OCI-LY1 (cell line): ENCODE data around the gene TMEM151B.

Experiments used
- H2AFZ ChIP-seq: fragments of 200-600 bp; sonication (generic), shearing (Covaris generic); 2 replicates; pipeline ENCODE4 v1.6.0; 2014; ENCODE audit warnings: antibody characterized with exemption, mild to moderate bottlenecking, low read length
- H3F3A ChIP-seq: fragments of 200-600 bp; sonication (generic), shearing (Covaris generic); 2 replicates; pipeline ENCODE4 v1.6.0; 2014; ENCODE audit warnings: mild to moderate bottlenecking, antibody characterized with exemption, low read length, moderate library complexity; ENCODE audit not compliant: insufficient read depth
- H3K27ac ChIP-seq: fragments of 200-600 bp; sonication (generic); 2 replicates; pipeline ENCODE4 v1.5.1; 2014; ENCODE audit warnings: low read length, mixed run types, mild to moderate bottlenecking, low read depth; ENCODE audit not compliant: poor library complexity, severe bottlenecking
- H3K27me3 ChIP-seq: fragments of 200-600 bp; sonication (generic); 2 replicates; pipeline ENCODE4 v1.6.0; 2014; ENCODE audit warnings: antibody characterized with exemption, mild to moderate bottlenecking, low read length, moderate library complexity; ENCODE audit not compliant: insufficient read depth
- H3K36me3 ChIP-seq: fragments of 200-600 bp; sonication (generic); 2 replicates; pipeline ENCODE4 v1.6.1; 2014; ENCODE audit warnings: mild to moderate bottlenecking, antibody characterized with exemption, low read length, moderate library complexity, mixed read lengths; ENCODE audit not compliant: insufficient read depth
- H3K4me1 ChIP-seq: fragments of 200-600 bp; sonication (generic); 2 replicates; pipeline ENCODE4 v1.5.1; 2014; ENCODE audit warnings: mild to moderate bottlenecking, low read length, moderate library complexity; ENCODE audit not compliant: insufficient read depth, severe bottlenecking
- H3K4me2 ChIP-seq: fragments of 200-600 bp; sonication (generic), shearing (Covaris generic); 2 replicates; pipeline ENCODE4 v1.6.1; 2014; ENCODE audit warnings: low read length
- H3K4me3 ChIP-seq: fragments of 200-600 bp; sonication (generic); 2 replicates; pipeline ENCODE4 v1.5.1; 2014; ENCODE audit warnings: low read length, low read depth, mild to moderate bottlenecking, mixed read lengths; ENCODE audit not compliant: poor library complexity, severe bottlenecking
- H3K79me2 ChIP-seq: fragments of 200-600 bp; shearing (Covaris generic); 2 replicates; pipeline ENCODE4 v1.6.1; 2016; ENCODE audit warnings: mixed run types, low read length, mixed read lengths; ENCODE audit not compliant: insufficient read depth
- H3K9ac ChIP-seq: fragments of 200-600 bp; sonication (generic), shearing (Covaris generic); 2 replicates; pipeline ENCODE4 v1.6.1; 2014; ENCODE audit warnings: mild to moderate bottlenecking, low read length, mixed read lengths
- H3K9me2 ChIP-seq: fragments of 200-600 bp; sonication (generic), shearing (Covaris generic); 2 replicates; pipeline ENCODE4 v1.6.1; 2014; ENCODE audit warnings: low read depth, mild to moderate bottlenecking, low read length, mixed read lengths
- H3K9me3 ChIP-seq: fragments of 200-600 bp; shearing (Covaris generic); 2 replicates; pipeline ENCODE4 v1.6.1; 2014; ENCODE audit warnings: low read length, mixed read lengths
- H4K20me1 ChIP-seq: fragments of 200-600 bp; sonication (generic), shearing (Covaris generic); 2 replicates; pipeline ENCODE4 v1.6.0; 2016; ENCODE audit warnings: mild to moderate bottlenecking, low read length; ENCODE audit not compliant: insufficient read depth
- CTCF ChIP-seq: fragments of 200-600 bp; sonication (generic), shearing (Covaris generic); IDR thresholded peaks from 2 replicates; pipeline ENCODE4 v1.5.1; 2017; ENCODE audit warnings: mild to moderate bottlenecking, antibody characterized with exemption, low read length, moderate library complexity, mixed read lengths
- EZH2 ChIP-seq: fragments of 200-600 bp; sonication (generic), shearing (Covaris generic); IDR thresholded peaks from 2 replicates; pipeline ENCODE4 v1.8.0; 2017; ENCODE audit warnings: borderline replicate concordance, mixed run types, mild to moderate bottlenecking, antibody characterized with exemption, low read length, moderate library complexity, mixed read lengths

Gene TMEM151B

GRCh38 chr6:44256775-44257024, 13.6 kb upstream of the TMEM151B start:
- H3K9me3 ChIP-seq: no peaks in the 10 kb centered on the region
- TF ChIP-seq EZH2 (no peak), CTCF (no peak)
- no peaks in the 10 kb centered on the region for H3K9me2 ChIP-seq
- no peaks in the 10 kb centered on the region for H3K79me2 ChIP-seq
- H3K9ac ChIP-seq: peak overlapping the region; percentile 85
- H4K20me1 ChIP-seq: no peaks in the 10 kb centered on the region
- H3K27ac ChIP-seq: peak overlapping the region; percentile 71
- H3K4me2 ChIP-seq: peak overlapping the region; percentile 95
- H3K4me1 ChIP-seq: peaks cover 58% of the 10 kb centered on the region
- peak overlapping the region; percentile 95 for H3K4me3 ChIP-seq
- no peak overlapping the region for H2AFZ ChIP-seq
- H3K36me3 ChIP-seq: peaks cover 54% of the 10 kb centered on the region
- H3K27me3 ChIP-seq: no peaks in the 10 kb centered on the region
- peaks cover 29% of the 10 kb centered on the region for H3F3A ChIP-seq

- H3K4me2 ChIP-seq: peak within 1 kb of the TSS; percentile 95
- peaks cover 61% of the 10 kb centered on the region for H3K4me1 ChIP-seq
- no peaks in the 10 kb centered on the region for H3K79me2 ChIP-seq
- peak within 1 kb of the TSS; percentile 77 for H3K27ac ChIP-seq
- no peaks in the 10 kb centered on the region for H4K20me1 ChIP-seq
- TF ChIP-seq EZH2 (no peak), CTCF (peak; percentile 63)
- H3K9ac ChIP-seq: peak within 1 kb of the TSS; percentile 85
- no peaks in the 10 kb centered on the region for H3K27me3 ChIP-seq
- H3K9me2 ChIP-seq: no peaks in the 10 kb centered on the region
- H2AFZ ChIP-seq: peak within 1 kb of the TSS; percentile 66; the same call in 1 of the 2 replicates
- H3K9me3 ChIP-seq: no peaks in the 10 kb centered on the region
- peaks cover 54% of the 10 kb centered on the region for H3K36me3 ChIP-seq
- peaks cover 26% of the 10 kb centered on the region for H3F3A ChIP-seq
- H3K4me3 ChIP-seq: peak within 1 kb of the TSS; percentile 95
Observed at GRCh38 chr6:44257025-44257752, 13.1 kb upstream of the TMEM151B start, which contains the start of gene SLC35B2. SLC35B2 (minus strand) TSS chr6:44257528; CDS start chr6:44257410, 118 bp downstream.

- Histone ChIP-seq H4K20me1 (no peaks in the 10 kb centered on the region), H3K4me1 (peaks cover 68% of the 10 kb centered on the region), H3K36me3 (peaks cover 52% of the 10 kb centered on the region), H3K9me3 (no peaks in the 10 kb centered on the region), H3K79me2 (no peaks in the 10 kb centered on the region), H3K9me2 (no peaks in the 10 kb centered on the region), H2AFZ (no peak overlapping the region), H3F3A (peaks cover 23% of the 10 kb centered on the region), H3K4me2 (peak overlapping the region; percentile 95), H3K4me3 (peak overlapping the region; percentile 95), H3K9ac (peak overlapping the region; percentile 59; the same call in 1 of the 2 replicates), H3K27ac (peak overlapping the region; percentile 77), H3K27me3 (no peaks in the 10 kb centered on the region)
- no peak for TF ChIP-seq EZH2
- TF ChIP-seq CTCF: no peak; the same call in 1 of the 2 replicates
Observed at GRCh38 chr6:44257753-44258324, 12.4 kb upstream of the TMEM151B start.
